GM19240 (cell line): Measurements from ENCODE around the gene PIF1.

ENCODE experiments used
- DNase-seq: peaks from one replicate; pipeline ENCODE4 v3.0.0; 2011; ENCODE audit warnings: low spot score; ENCODE audit not compliant: insufficient read length

PIF1 gene

GRCh38 chr15:64775551-64776401 is 49.7 kb downstream of the PIF1 start, which contains the start of gene RBPMS2:
Gene RBPMS2, minus strand, starts transcription at chr15:64775589. Its CDS starts 270 bp downstream, at chr15:64775319.
- DNase-seq = no peak

GRCh38 chr15:64774629-64775493 is 50.6 kb downstream of the PIF1 start:
- DNase-seq = no peak

- no peak for DNase-seq
These were observed 51.3 kb downstream of the PIF1 start for GRCh38 chr15:64774037-64774628.

- DNase-seq = no peak
These were observed 51.8 kb downstream of the PIF1 start for GRCh38 chr15:64773606-64774005.

DNA sequence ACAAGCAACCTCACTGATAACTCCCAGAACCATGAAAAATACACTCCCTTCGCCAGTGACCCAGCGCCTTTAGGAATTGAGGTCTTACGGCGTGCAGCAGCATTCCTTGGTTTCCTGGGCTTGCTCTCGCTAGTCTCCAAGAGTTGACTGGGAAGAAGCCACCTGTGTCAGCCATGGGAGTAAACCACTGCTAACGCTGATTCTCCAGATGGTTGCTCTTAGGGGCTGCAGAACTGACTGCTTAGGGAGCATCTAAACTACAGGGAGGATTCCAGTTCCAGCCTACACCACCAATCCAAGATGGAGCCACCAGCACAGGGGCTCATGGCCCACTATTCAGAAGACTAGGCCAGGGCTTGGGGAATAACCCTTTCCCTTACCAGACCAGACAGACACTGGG is 52.5 kb downstream of the PIF1 start:
- no peak for DNase-seq

DNA sequence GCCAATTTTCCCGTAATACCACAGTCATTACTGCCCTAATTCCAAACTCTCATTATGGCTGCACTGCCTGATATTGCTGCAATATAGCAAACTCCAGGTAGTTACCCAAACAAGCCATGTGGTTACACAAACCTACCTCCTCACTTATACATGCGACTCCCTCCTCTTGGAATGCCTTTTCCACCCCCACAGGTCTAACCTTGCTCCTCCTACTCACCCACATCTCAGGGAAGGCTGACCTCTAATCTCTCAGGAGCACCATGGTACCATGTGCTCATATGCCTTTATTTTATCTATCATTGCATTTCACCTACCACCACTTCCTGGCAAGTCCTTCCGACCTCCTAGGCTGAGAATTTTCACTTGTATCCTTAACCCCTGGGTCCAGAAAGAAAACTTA is 53.0 kb downstream of the PIF1 start:
- no peak for DNase-seq

- no peak for DNase-seq
These were observed 54.8 kb downstream of the PIF1 start for GRCh38 chr15:64770626-64771025.

DNA sequence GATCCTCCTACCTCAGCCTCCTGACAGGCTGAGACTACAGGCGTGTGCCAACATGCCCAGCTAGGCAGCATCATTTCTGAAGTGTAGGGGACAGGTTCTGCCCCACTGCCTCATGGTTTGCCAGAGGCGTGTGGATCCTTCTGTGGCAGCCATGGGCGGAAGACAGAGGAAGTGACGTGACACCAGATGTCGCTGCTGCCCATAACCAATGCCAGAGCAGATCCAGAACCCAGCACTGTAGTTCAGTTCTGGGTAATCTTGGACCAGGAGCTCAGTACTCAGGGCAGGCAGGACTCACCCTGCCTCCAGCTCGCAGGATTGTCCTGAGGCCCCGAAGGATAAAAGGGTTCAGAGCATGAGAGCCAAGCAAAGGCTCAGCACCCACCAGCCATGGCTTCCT is 58.2 kb downstream of the PIF1 start:
- DNase-seq = no peak

GRCh38 chr15:64766058-64766457 is 59.4 kb downstream of the PIF1 start:
- no peak for DNase-seq
